Purkinje cell (primary cell): ENCODE measurements around the gene RNF20. TPM values are rescaled to one million over a fixed set of nuclear protein-coding genes. Genes with fewer than 3 reads are reported as not detected.

Source experiments
- polyA plus RNA-seq: library from polyadenylated mRNA; unstranded; fragments of >200 nt; fragmentation: Nextera tagmentation; gene quantifications from 2 replicates; pipeline ENCODE4 v1.2.1, GENCODE V29; 2014

The RNF20 gene
- polyA plus RNA-seq: 23.4 and 26.9 TPM in 2 replicates

GRCh38 chr9:101533334-101534204, at the start of gene RNF20:
TSS of gene RNF20 (plus strand) at chr9:101533853. CDS start at chr9:101535424, 1,571 bp downstream.

GRCh38 chr9:101594796-101595195, 61.1 kb downstream of the RNF20 start, which contains the start of gene PPP3R2:
TSS of gene PPP3R2 (minus strand) at chr9:101594969. CDS start at chr9:101594921, 48 bp downstream.

Other genes starting within 250 kb of the RNF20 start
- gene BAAT, start 148.8 kb upstream of the RNF20 start, polyA plus RNA-seq: 0.71 and 4.1 TPM in 2 replicates
- 46.8 and 74.9 TPM in 2 replicates for gene MRPL50, start 135.2 kb upstream of the RNF20 start, polyA plus RNA-seq
- 14.0 and 20.5 TPM in 2 replicates for gene ZNF189, start 135.0 kb upstream of the RNF20 start, polyA plus RNA-seq
- gene ALDOB, start 98.1 kb upstream of the RNF20 start, polyA plus RNA-seq: 2.0 TPM in 1 of 2 replicates, not detected in the other
- 0.31 TPM in 1 of 2 replicates, not detected in the other for gene PPP3R2, start 61.1 kb downstream of the RNF20 start, polyA plus RNA-seq
- 2.8 TPM in 1 of 2 replicates, not detected in the other for gene GRIN3A, start 204.8 kb downstream of the RNF20 start, polyA plus RNA-seq